Activated CD4-positive, alpha-beta memory T cell treated with anti-CD3 and anti-CD28 coated beads for 36 hours (primary cell): ENCODE results near the gene XYLT1. TPM values are rescaled to one million over a fixed set of nuclear protein-coding genes. Genes with fewer than 3 reads are reported as not detected.

Experiments
- CTCF ChIA-PET: fragments of 350-600 bp; sonication (Branson Sonifier 250); formaldehyde crosslinking; loops from one replicate; lab custom pipeline; 2021; ENCODE audit warnings: antibody characterized with exemption, inconsistent platforms; lab: Charles Lee
- POLR2A ChIA-PET: fragments of 350-600 bp; sonication (Branson Sonifier 250); formaldehyde crosslinking; loops from one replicate; lab custom pipeline; 2021; ENCODE audit warnings: antibody characterized with exemption; lab: Charles Lee
- DNase-seq: peaks from one replicate; pipeline ENCODE4 v3.0.0-alpha.2; 2020
- H3K27ac Mint-ChIP-seq: one replicate; pipeline ENCODE4 v1.8.0; 2021; ENCODE audit warnings: mixed read lengths
- H3K27me3 Mint-ChIP-seq: one replicate; pipeline ENCODE4 v1.8.0; 2021; ENCODE audit warnings: mixed read lengths
- H3K36me3 Mint-ChIP-seq: one replicate; pipeline ENCODE4 v1.8.0; 2021; ENCODE audit warnings: mixed read lengths
- H3K4me1 Mint-ChIP-seq: one replicate; pipeline ENCODE4 v1.8.0; 2021; ENCODE audit warnings: low read depth, mixed read lengths
- H3K4me3 Mint-ChIP-seq: one replicate; pipeline ENCODE4 v1.8.0; 2021; ENCODE audit warnings: mild to moderate bottlenecking, mixed read lengths
- H3K9me3 Mint-ChIP-seq: one replicate; pipeline ENCODE4 v1.8.0; 2021; ENCODE audit warnings: mixed read lengths
- intact Hi-C: fragments of 100-400 bp; cut with micrococcal nuclease; formaldehyde crosslinking; loops from one replicate; pipeline ENCODE4 v1.15.1; 2023
- total RNA-seq, 2 experiments: library from RNA; stranded (reverse); gene quantifications; one replicate each; pipeline ENCODE4 v1.2.3, GENCODE V29; 2021

The XYLT1 gene
- total RNA-seq, 2 experiments from 2014 or later, result 6.2 to 6.8 TPM

GRCh38 chr16:17260276-17260849 lies 210.4 kb downstream of the XYLT1 start:
- H3K4me1 Mint-ChIP-seq, result peaks cover 12% of the 10 kb centered on the region
- ChIA-PET POLR2A (no interaction called here), CTCF (interaction anchor here (1.0 kb wide), 1 partner anchor 391 kb away, joined by 3 read pairs; no protein-coding TSS in a partner anchor)
- H3K27me3 Mint-ChIP-seq, result no peaks in the 10 kb centered on the region
- no peaks in the 10 kb centered on the region for H3K9me3 Mint-ChIP-seq
- H3K36me3 Mint-ChIP-seq, result peaks cover 4% of the 10 kb centered on the region
- intact Hi-C loops, result no loop called here
- no peak for DNase-seq
- no peak overlapping the region for H3K27ac Mint-ChIP-seq
- no peak overlapping the region for H3K4me3 Mint-ChIP-seq

DNA sequence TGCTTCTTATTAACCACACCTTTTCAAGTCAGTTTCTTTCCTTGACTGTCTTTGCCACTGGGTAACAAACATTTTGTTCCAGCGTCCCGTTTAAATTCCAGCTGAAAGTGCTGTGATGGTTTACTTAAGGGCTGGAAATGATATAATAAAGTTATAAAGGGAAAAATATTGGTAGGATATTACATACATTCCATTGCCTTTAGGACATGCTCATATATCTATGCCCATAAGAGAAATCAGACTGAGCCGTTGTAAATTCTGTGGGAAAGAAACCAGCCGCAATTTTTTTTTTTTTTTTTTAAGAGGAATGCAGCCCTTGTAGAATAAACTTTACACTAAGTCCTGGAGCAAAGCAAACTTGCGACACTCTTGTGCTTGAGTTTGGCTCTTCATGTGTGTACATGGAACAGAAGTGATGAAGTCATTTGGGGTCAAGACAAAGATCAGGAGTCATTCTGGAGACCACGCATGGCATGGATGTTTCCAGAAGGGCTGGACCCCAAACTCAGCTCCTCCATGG lies 210.9 kb downstream of the XYLT1 start:
- intact Hi-C loops, result no loop called here
- CTCF ChIA-PET, result no interaction called here
- no peak for DNase-seq
- Mint-ChIP-seq H3K4me3 (no peak overlapping the region), H3K27me3 (no peaks in the 10 kb centered on the region), H3K9me3 (no peaks in the 10 kb centered on the region), H3K36me3 (peaks cover 4% of the 10 kb centered on the region), H3K27ac (no peak overlapping the region), H3K4me1 (peaks cover 12% of the 10 kb centered on the region)
- POLR2A ChIA-PET, result no interaction called here

DNA sequence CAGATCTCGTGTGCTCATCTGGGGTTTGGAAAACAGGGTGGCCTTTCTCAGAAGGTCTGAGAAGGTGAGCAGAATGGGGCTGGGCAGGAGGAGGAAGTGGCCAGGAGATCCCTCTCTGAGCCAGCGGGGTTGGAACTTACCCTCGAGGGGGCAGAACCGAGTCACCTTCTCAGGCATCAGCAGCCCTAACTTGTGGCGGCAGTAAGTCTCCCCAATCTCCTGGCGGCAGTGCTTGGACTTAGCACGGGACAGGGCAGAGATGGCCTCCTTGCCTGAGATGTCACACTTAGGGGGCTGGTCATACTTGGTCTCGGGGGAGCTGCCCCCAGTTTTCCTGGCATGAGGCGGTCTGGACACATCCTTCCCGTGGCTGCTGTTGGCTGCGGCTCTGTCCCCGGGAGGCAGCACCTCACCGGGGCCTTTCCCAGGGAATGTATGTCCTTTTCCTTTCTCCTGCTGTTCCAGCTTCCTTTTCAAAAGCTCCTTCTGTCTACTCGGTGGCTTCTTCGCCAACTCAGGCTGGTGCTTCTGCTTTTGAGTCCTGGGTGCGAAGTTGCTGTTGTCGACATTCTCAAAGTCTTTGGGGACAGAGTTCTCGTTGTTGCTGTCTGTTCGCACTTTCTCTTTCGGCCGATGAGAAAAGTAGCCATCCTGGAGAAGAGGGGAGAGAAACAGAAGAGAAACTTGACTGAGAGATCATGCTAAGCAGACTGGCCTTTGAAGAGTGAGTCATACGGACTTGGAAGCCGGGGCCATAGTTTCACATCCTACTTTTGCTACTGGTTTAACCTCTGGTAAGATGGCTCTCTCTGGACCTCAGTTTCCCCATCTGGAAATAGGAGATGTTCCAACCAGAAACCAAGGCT lies 211.7 kb downstream of the XYLT1 start:
- Mint-ChIP-seq H3K27me3 (no peaks in the 10 kb centered on the region), H3K4me1 (peaks cover 12% of the 10 kb centered on the region), H3K4me3 (no peak overlapping the region), H3K9me3 (no peaks in the 10 kb centered on the region), H3K27ac (no peak overlapping the region), H3K36me3 (peaks cover 4% of the 10 kb centered on the region)
- DNase-seq, result peak; percentile 18
- ChIA-PET CTCF (no interaction called here), POLR2A (no interaction called here)
- intact Hi-C loops, result no loop called here

DNA sequence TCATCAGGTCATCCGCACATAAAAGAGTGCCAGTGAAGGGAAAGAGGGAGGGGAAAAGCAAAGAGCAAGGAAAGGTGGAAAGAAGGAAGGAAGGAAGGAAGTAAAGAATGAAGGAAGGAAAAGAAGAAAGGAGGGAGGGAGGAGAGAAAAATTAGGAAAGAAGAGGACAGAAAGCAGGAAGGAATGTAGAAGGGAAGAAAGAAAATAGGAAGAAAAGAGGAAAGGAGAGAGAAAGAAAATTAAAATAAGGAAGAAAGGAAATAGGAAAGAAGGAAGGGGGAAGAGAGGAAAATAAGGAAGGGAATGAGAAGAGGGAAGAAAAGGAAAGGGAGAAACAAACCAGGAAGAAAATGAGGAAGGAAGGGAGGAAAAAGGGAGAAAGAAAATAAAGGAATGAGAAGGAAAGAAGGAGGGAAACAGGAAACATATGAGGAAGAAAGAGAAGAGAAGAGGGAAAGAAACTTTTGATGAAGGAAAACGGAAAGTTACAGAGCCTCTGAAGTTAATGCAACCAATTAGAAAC lies 212.6 kb downstream of the XYLT1 start:
- H3K36me3 Mint-ChIP-seq, result peaks cover 4% of the 10 kb centered on the region
- POLR2A ChIA-PET, result no interaction called here

GRCh38 chr16:17257426-17258023 lies 213.2 kb downstream of the XYLT1 start:
- POLR2A ChIA-PET, result no interaction called here
- Mint-ChIP-seq H3K4me3 (no peak overlapping the region), H3K27me3 (no peaks in the 10 kb centered on the region), H3K4me1 (peaks cover 12% of the 10 kb centered on the region), H3K9me3 (no peaks in the 10 kb centered on the region), H3K27ac (no peak overlapping the region), H3K36me3 (peaks cover 4% of the 10 kb centered on the region)
- CTCF ChIA-PET, result no interaction called here
- intact Hi-C loops, result no loop called here
- DNase-seq, result no peak

More for the DNA sequence above, 212.6 kb downstream of the XYLT1 start:
- no peak overlapping the region for H3K27ac Mint-ChIP-seq
- H3K27me3 Mint-ChIP-seq, result no peaks in the 10 kb centered on the region
- H3K4me3 Mint-ChIP-seq, result no peak overlapping the region
- CTCF ChIA-PET, result no interaction called here
- intact Hi-C loops, result no loop called here
- no peak for DNase-seq
- peaks cover 12% of the 10 kb centered on the region for H3K4me1 Mint-ChIP-seq
- no peaks in the 10 kb centered on the region for H3K9me3 Mint-ChIP-seq

DNA sequence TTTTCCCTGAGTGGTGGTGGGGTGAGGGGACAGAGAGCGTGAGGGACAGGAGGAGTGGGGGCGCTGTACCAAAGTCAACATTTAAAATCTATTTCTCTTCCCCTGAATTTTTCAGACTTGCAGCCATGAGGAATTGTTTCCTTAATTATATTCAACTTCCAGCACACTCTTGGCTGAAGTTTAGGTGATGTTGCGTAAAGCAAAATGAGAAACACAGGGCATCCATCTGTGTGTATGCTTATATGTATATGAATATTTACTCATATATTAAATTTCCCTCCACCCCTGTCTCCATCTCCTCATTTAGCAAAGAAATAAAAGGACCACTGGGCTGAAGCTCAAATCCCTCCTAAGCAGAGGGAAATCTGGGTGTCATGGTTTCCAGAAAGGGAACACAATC lies 218.1 kb downstream of the XYLT1 start:
- Mint-ChIP-seq H3K36me3 (no peaks in the 10 kb centered on the region), H3K27ac (no peak overlapping the region), H3K4me3 (no peak overlapping the region), H3K27me3 (no peaks in the 10 kb centered on the region), H3K4me1 (no peaks in the 10 kb centered on the region), H3K9me3 (no peaks in the 10 kb centered on the region)
- no peak for DNase-seq
- intact Hi-C loops, result no loop called here
- ChIA-PET CTCF (no interaction called here), POLR2A (no interaction called here)

GRCh38 chr16:17252064-17252463 lies 218.7 kb downstream of the XYLT1 start:
- Mint-ChIP-seq H3K4me1 (no peaks in the 10 kb centered on the region), H3K4me3 (no peak overlapping the region), H3K27me3 (no peaks in the 10 kb centered on the region), H3K27ac (no peak overlapping the region), H3K9me3 (no peaks in the 10 kb centered on the region), H3K36me3 (no peaks in the 10 kb centered on the region)
- POLR2A ChIA-PET, result no interaction called here
- no peak for DNase-seq
- intact Hi-C loops, result no loop called here
- CTCF ChIA-PET, result interaction anchor here (0.6 kb wide), 1 partner anchor 40 kb away, joined by 3 read pairs; no protein-coding TSS in a partner anchor

DNA sequence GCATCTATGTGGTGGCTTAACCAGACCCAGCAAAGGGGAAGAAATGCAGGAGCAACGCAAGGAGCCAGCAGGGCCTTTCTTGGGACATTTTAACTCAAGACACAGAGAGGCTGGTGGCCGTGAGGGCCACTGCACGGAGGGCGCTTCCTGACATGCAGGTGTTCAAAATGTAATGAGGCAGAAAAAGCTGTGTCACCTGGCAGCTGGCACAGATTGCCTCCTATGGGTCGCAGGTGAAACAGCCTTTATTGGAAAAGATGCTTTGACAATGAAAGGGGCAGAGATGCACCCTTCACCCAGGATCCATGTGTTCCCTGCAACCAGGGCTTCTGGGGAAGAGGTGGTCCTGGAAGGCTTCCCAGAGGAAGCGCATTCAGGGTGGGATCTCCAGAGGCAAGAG lies 219.3 kb downstream of the XYLT1 start:
- POLR2A ChIA-PET, result no interaction called here

DNA sequence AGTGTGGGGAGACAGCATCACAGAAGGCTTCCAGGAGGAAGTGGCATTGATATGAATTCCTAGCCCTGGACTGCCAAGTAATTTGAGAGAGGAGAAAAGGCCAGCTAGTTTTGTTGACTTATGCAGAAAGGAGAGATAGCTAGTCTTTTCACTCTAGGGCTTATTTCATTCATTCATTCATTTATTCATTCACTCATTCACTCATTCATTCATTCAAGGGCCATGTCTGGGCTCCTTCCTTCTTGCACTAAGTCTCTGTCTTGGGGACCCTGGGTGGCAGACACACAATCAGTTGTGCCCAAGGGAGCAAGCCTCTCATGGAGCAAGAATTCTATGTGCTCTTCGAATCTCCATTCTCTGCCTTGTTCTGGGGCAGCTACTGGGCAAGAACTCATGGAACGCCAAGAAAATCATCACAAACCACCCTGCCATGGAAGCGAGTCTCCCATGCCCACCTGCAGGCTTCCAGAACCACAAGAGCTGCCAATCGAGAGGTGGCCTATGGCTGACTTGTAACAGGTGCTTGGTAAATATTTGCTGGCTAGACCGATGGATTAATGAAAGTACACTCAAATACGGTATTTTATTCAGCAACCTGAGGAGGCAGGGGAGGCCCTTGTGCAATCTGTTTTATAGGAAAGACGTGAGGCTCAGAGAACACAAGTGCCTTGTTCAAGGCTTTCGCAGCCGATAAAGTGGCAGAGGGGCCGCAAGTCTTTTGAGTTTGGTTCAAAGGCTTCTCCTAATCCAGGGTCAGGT lies 223.6 kb downstream of the XYLT1 start:
- CTCF ChIA-PET, result no interaction called here
- H3K36me3 Mint-ChIP-seq, result no peaks in the 10 kb centered on the region
- no peak for DNase-seq
- H3K27ac Mint-ChIP-seq, result no peak overlapping the region
- H3K9me3 Mint-ChIP-seq, result no peaks in the 10 kb centered on the region
- POLR2A ChIA-PET, result no interaction called here
- no peaks in the 10 kb centered on the region for H3K27me3 Mint-ChIP-seq
- H3K4me1 Mint-ChIP-seq, result peaks cover 4% of the 10 kb centered on the region
- intact Hi-C loops, result no loop called here
- no peak overlapping the region for H3K4me3 Mint-ChIP-seq

More for the DNA sequence above, 219.3 kb downstream of the XYLT1 start:
- H3K9me3 Mint-ChIP-seq, result no peaks in the 10 kb centered on the region
- H3K4me3 Mint-ChIP-seq, result no peak overlapping the region
- intact Hi-C loops, result no loop called here
- no peak for DNase-seq
- CTCF ChIA-PET, result interaction anchor here (0.6 kb wide), 1 partner anchor 41 kb away, joined by 3 read pairs; no protein-coding TSS in a partner anchor
- no peak overlapping the region for H3K27ac Mint-ChIP-seq
- H3K27me3 Mint-ChIP-seq, result no peaks in the 10 kb centered on the region
- no peaks in the 10 kb centered on the region for H3K36me3 Mint-ChIP-seq
- H3K4me1 Mint-ChIP-seq, result no peaks in the 10 kb centered on the region

DNA sequence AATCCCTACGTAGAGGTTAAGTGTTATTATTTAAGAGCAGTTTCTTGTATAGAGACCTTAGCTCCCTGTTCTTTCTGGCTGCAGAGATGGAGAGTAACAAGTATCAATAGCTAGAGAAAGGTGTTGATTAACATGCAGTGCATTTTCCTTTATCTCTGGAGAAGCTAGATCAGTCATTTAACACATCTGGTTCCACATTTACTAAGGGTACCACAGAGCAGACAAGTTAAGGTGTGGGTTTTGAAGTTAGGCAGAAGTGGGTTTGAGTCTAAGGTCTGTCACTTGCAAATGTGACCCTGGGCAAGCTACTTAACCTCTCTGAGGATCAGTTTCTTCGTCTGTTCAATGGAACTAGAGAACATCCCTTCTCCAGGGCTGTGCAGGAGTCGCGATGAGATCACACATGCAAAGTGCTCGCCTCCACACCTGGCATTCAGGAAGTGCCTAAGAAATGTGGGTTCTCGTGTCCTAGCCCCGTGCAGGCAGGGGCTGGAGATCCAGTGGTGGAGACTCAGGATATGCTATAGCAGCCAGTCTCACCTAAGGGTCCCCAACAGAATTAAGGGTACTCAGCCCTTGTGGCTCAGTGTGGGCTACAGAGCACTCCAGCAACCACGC lies 224.4 kb downstream of the XYLT1 start:
- Mint-ChIP-seq H3K4me1 (peaks cover 4% of the 10 kb centered on the region), H3K36me3 (no peaks in the 10 kb centered on the region), H3K4me3 (no peak overlapping the region), H3K27ac (no peak overlapping the region), H3K9me3 (no peaks in the 10 kb centered on the region), H3K27me3 (no peaks in the 10 kb centered on the region)
- POLR2A ChIA-PET, result no interaction called here
- CTCF ChIA-PET, result no interaction called here
- DNase-seq, result no peak
- intact Hi-C loops, result no loop called here

DNA sequence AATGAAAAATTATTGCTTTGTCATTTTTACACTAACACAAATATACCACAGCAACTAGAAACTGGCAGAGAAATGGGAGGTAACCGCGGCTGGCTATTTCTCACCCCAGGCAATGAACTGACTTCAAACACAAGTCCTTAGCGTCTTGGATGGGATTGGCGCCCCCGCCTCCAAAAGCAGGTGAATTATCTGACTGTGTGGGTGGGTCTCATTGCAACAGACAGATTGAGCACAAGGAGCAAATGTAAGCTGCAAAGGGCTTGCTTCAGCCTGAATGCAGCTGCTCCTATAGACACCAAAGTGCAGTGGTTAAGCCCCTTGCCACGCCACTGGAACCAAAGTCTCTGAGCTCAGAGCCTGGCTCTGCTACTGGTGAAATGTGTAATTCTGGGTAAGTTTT lies 225.0 kb downstream of the XYLT1 start:
- intact Hi-C loops, result no loop called here
- ChIA-PET CTCF (no interaction called here), POLR2A (no interaction called here)
- DNase-seq, result no peak
- peaks cover 4% of the 10 kb centered on the region for H3K4me1 Mint-ChIP-seq
- no peak overlapping the region for H3K27ac Mint-ChIP-seq
- no peaks in the 10 kb centered on the region for H3K9me3 Mint-ChIP-seq
- no peaks in the 10 kb centered on the region for H3K36me3 Mint-ChIP-seq
- H3K4me3 Mint-ChIP-seq, result no peak overlapping the region
- no peaks in the 10 kb centered on the region for H3K27me3 Mint-ChIP-seq
